Esophagus muscularis mucosa (tissue), 4 donors: ENCODE data around the gene GALNT11. TPM values are rescaled to one million over a fixed set of nuclear protein-coding genes. Genes with fewer than 3 reads are reported as not detected.

Experiments
- DNase-seq: peaks from one replicate; pipeline ENCODE4 v3.0.0-alpha.2; 2017; ENCODE audit errors: extremely low spot score
- H3K27ac ChIP-seq, 4 donors: fragments of 200-600 bp; sonication (generic); replicated peaks in 1 of 4; 1 replicate in 3 of 4; 2 replicates in 1 of 4; pipeline ENCODE4 v1.5.1; 2016 to 2019; ENCODE audit warnings: mild to moderate bottlenecking in 1 of 4
- H3K27me3 ChIP-seq, 4 donors: fragments of 200-600 bp; sonication (generic); one replicate each; pipeline versions ENCODE4 v1.5.1 to v1.6.0; 2016 to 2019
- H3K36me3 ChIP-seq, 4 donors: fragments of 200-600 bp; sonication (generic); one replicate each; pipeline ENCODE4 v1.5.1; 2016 to 2019
- H3K4me1 ChIP-seq, 4 donors: fragments of 200-600 bp; sonication (generic); one replicate each; pipeline ENCODE4 v1.5.1; 2016 to 2019
- H3K4me3 ChIP-seq, 4 donors: fragments of 200-600 bp; sonication (generic); 1 replicate in 2 of 4; 2 replicates in 2 of 4; pipeline ENCODE4 v1.5.1; 2016 to 2019; ENCODE audit warnings: mild to moderate bottlenecking in 4 of 4, moderate library complexity in 1 of 4
- H3K9me3 ChIP-seq, 4 donors: fragments of 200-600 bp; sonication (generic); 1 replicate in 3 of 4; 2 replicates in 1 of 4; pipeline ENCODE4 v1.5.1; 2016 to 2019
- EP300 ChIP-seq: sonication (generic); formaldehyde crosslinking; IDR thresholded peaks from one replicate; pipeline ENCODE4 v1.6.1; 2017; ENCODE audit warnings: antibody characterized with exemption
- POLR2A ChIP-seq: fragments of 450-650 bp; IDR thresholded peaks from one replicate; pipeline ENCODE4 v1.6.1; 2017; ENCODE audit warnings: antibody characterized with exemption, moderate library complexity, mild to moderate bottlenecking, low read depth
- POLR2AphosphoS5 ChIP-seq, 2 donors: sonication (generic); formaldehyde crosslinking; IDR thresholded peaks; one replicate each; pipeline ENCODE4 v1.6.1; 2017; ENCODE audit warnings: antibody characterized with exemption in 2 of 2
- WGBS: methylation state at CpG from one replicate; pipeline ENCODE4 v1.1.5; 2018; 5-methylcytosine and 5-hydroxymethylcytosine counted together
- intact Hi-C: fragments of 100-400 bp; cut with DNase I; formaldehyde crosslinking; loops from one replicate; pipeline ENCODE4 v1.15.1; 2023
- total RNA-seq, 4 donors: library from RNA; depleted of rRNA; stranded (reverse); fragments of >200 nt; gene quantifications; one replicate each; pipeline versions ENCODE4 v1.1.0 to v1.2.1, GENCODE V29; 2016
- TF ChIP-seq, protein P1 (sequence below), 3 experiments: fragments of 200-600 bp in 2 of 3; fragments of 450-650 bp in 1 of 3; sonication (generic) in 2 of 3; IDR thresholded peaks; one replicate each; pipeline ENCODE4 v1.5.1; 2017 to 2019; ENCODE audit warnings: antibody characterized with exemption in 3 of 3, mild to moderate bottlenecking in 2 of 3, moderate library complexity in 1 of 3

The GALNT11 gene
- total RNA-seq, 4 donors from 2014 or later: 33.2 to 51.8 (median 39.5) TPM

DNA sequence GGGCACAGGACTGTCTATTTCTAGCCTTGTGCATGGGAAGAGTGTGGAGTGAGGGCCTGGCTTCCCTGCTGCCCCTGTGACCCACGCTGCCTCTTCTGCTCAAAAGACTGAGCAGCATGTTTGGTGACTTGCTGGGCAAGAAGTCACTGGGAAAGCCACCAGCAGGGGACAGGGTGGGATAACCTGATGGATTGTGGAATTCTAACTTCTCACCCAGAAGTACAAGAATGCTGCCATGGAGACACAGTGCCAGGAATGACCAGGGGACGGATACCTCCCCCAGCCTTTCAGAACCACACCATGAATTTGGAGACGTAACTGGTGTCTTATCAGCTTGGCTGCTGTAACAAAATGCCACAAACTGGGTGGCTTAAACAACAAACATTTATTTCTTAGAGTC is 40.9 kb upstream of the GALNT11 start:
- H3K27me3 ChIP-seq: peaks cover 0 to 34% (median 0%) of the 10 kb centered on the region in 4 donors
- no peaks in the 10 kb centered on the region for H3K4me1 ChIP-seq
- intact Hi-C loops: no loop called here
- 90% methylated on average over 3 of the region's 3 CpGs for WGBS
- H3K4me3 ChIP-seq: no peak overlapping the region
- no peak for DNase-seq
- H3K36me3 ChIP-seq: no peaks in the 10 kb centered on the region
- TF ChIP-seq POLR2A: no peak
- no peak for TF ChIP-seq EP300
- TF ChIP-seq POLR2AphosphoS5 (IDR thresholded peaks at IDR 0.05): no peak
- TF ChIP-seq, protein P1, sequence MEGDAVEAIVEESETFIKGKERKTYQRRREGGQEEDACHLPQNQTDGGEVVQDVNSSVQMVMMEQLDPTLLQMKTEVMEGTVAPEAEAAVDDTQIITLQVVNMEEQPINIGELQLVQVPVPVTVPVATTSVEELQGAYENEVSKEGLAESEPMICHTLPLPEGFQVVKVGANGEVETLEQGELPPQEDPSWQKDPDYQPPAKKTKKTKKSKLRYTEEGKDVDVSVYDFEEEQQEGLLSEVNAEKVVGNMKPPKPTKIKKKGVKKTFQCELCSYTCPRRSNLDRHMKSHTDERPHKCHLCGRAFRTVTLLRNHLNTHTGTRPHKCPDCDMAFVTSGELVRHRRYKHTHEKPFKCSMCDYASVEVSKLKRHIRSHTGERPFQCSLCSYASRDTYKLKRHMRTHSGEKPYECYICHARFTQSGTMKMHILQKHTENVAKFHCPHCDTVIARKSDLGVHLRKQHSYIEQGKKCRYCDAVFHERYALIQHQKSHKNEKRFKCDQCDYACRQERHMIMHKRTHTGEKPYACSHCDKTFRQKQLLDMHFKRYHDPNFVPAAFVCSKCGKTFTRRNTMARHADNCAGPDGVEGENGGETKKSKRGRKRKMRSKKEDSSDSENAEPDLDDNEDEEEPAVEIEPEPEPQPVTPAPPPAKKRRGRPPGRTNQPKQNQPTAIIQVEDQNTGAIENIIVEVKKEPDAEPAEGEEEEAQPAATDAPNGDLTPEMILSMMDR (IDR thresholded peaks at IDR 0.05): no peak
- no peaks in the 10 kb centered on the region for H3K9me3 ChIP-seq
- no peak overlapping the region for H3K27ac ChIP-seq

DNA sequence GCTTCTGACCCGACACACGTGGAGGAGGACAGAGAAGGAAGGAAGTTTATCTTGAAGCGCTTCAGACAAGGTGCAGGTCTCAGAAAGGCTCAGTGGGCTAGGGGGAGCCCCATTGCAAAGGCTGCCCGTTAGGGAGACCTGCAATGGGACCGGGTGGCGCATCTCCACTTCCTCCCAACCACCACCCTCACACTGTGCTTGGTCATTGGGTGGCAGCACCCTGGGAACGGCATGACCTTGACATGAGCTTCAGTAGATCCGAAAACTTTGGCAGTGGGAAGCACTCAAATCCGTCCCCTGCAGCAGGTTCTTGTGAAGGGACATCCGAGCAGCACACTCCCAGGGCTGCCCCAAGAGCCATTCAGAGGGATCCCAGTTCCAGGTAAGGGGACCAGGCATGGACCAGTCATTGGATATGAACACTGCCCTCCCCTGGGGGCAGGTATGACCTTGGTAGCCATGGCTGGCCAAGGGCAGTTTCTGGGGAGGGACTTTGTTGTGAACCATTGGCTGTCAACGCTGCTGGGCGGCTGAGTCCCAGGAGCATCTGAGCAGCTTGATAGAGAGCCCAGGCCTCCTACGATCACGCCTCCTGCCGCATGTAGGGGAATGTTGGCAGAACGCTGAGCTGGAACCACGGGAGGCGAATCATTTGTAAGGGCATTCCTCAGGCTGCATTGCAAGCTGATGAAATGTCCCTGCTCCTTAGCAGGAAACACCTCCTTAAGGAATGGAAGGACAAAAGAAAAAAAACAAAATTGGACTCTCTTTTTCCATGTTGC is 37.5 kb upstream of the GALNT11 start:
- intact Hi-C loops: no loop called here
- H3K9me3 ChIP-seq: no peaks in the 10 kb centered on the region
- peaks cover 0 to 37% (median 0%) of the 10 kb centered on the region in 4 donors for H3K27me3 ChIP-seq
- no peak for TF ChIP-seq EP300
- TF ChIP-seq, protein P1 (IDR thresholded peaks at IDR 0.05): no peak
- TF ChIP-seq POLR2A: no peak
- TF ChIP-seq POLR2AphosphoS5 (IDR thresholded peaks at IDR 0.05): no peak
- H3K36me3 ChIP-seq: no peaks in the 10 kb centered on the region
- H3K27ac ChIP-seq: no peak overlapping the region
- H3K4me3 ChIP-seq: no peak overlapping the region
- no peaks in the 10 kb centered on the region for H3K4me1 ChIP-seq
- WGBS: 71% methylated on average over 16 of the region's 18 CpGs
- DNase-seq: no peak

DNA sequence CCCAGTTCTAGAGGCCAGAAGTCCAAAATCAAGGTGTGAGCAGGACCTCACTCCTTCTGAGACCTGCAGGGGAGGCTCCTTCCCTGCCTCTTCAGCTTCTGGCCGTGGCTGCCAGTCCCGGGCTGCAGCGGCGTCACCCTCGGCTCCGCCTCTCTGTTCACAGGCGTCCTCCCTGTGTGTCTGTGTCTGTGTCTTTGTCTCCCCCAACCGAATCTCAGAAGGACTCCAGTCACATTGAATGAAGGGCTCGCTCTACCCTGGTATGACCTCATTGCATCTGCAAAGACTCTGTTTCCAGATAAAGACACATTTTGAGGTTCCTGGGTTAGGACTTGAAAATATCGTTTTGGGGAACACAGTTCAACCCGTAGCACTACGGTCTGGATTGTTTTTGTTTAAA is 33.1 kb upstream of the GALNT11 start:
- intact Hi-C loops: no loop called here
- Histone ChIP-seq H3K9me3 (no peaks in the 10 kb centered on the region), H3K4me1 (no peaks in the 10 kb centered on the region), H3K4me3 (no peak overlapping the region), H3K27me3 (peaks cover 0 to 24% (median 0%) of the 10 kb centered on the region in 4 donors), H3K36me3 (no peaks in the 10 kb centered on the region), H3K27ac (no peak overlapping the region)
- DNase-seq: no peak
- TF ChIP-seq, protein P1 (IDR thresholded peaks at IDR 0.05): peak in 1 of 3 experiments; percentile 16
- no peak for TF ChIP-seq POLR2A
- 23% methylated on average over 12 of the region's 12 CpGs for WGBS

DNA sequence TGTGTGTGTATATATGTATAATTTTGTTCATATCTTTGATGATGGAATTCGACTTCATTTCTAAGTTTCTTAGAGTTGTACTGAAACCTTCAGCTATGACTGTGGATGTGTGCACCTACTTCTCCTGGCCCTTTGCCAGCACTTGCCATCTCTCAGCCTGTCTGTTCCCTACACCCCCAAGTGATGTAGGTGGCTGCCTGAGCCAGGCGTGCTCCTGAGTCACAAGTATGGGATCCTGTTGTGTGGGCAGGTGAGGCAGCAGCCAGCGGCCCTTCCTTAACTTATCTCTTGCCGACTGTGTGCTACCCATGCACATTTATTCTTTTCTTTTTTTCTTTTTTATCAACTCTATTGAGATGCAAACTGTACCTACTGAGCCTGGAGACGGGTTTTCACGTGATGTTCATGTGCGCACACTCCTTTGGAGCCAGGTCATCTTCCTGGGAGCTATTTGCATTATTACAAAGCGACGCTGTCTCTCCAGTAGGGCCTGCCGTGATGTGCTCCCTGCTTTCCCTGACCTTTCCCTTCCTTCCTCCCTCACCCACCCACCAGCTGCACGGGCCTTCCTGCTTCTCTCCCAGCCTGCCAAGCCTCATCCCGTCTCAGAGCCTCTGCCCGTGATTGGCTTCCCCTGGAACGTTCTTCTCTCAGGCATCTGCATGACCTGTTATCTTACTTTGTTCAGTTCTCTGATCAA is 31.3 kb upstream of the GALNT11 start:
- 68% methylated on average over 14 of the region's 14 CpGs for WGBS

More for the DNA sequence above, 31.3 kb upstream of the GALNT11 start:
- H3K9me3 ChIP-seq: no peaks in the 10 kb centered on the region
- no peak overlapping the region for H3K27ac ChIP-seq
- intact Hi-C loops: no loop called here
- H3K27me3 ChIP-seq: peaks cover 0 to 15% (median 0%) of the 10 kb centered on the region in 4 donors
- no peak for TF ChIP-seq EP300
- TF ChIP-seq POLR2AphosphoS5 (IDR thresholded peaks at IDR 0.05): no peak
- TF ChIP-seq, protein P1 (IDR thresholded peaks at IDR 0.05): no peak
- no peak for TF ChIP-seq POLR2A
- no peak for DNase-seq
- no peak overlapping the region for H3K4me3 ChIP-seq
- H3K36me3 ChIP-seq: no peaks in the 10 kb centered on the region
- no peaks in the 10 kb centered on the region for H3K4me1 ChIP-seq
